GM19193 (cell line): ENCODE results near the gene CCDC71L.

Source experiments
- POLR2A ChIP-seq: IDR thresholded peaks from 4 replicates; pipeline ENCODE4 v1.6.1; 2011; ENCODE audit not compliant: insufficient read depth, insufficient read length; ENCODE audit errors: extremely low read depth

The CCDC71L gene

GRCh38 chr7:106660862-106661720 is at the start of gene CCDC71L:
Gene CCDC71L, minus strand, starts transcription at chr7:106661158. Its CDS starts 262 bp downstream, at chr7:106660896.
- TF ChIP-seq POLR2A, result peak; percentile 68

GRCh38 chr7:106704000-106704840 is 43.3 kb upstream of the CCDC71L start:
- TF ChIP-seq POLR2A, result no peak

- TF ChIP-seq POLR2A, result no peak
These were observed 32.9 kb upstream of the CCDC71L start for GRCh38 chr7:106693677-106694353.

- TF ChIP-seq POLR2A, result no peak
These were observed 31.6 kb upstream of the CCDC71L start for GRCh38 chr7:106692450-106693051.

GRCh38 chr7:106683941-106684340 is 23.0 kb upstream of the CCDC71L start:
- no peak for TF ChIP-seq POLR2A

- TF ChIP-seq POLR2A, result no peak
These were observed 21.0 kb upstream of the CCDC71L start for GRCh38 chr7:106681815-106682495.

- TF ChIP-seq POLR2A, result no peak
These were observed 18.4 kb upstream of the CCDC71L start for GRCh38 chr7:106679153-106679931.

GRCh38 chr7:106678795-106679152 is 17.8 kb upstream of the CCDC71L start:
- TF ChIP-seq POLR2A, result no peak

- no peak for TF ChIP-seq POLR2A
These were observed 10.2 kb upstream of the CCDC71L start for GRCh38 chr7:106671160-106671559.

- TF ChIP-seq POLR2A, result no peak
These were observed 8.0 kb upstream of the CCDC71L start for GRCh38 chr7:106668861-106669524.

- no peak for TF ChIP-seq POLR2A
These were observed 5.4 kb upstream of the CCDC71L start for GRCh38 chr7:106666353-106666752.

GRCh38 chr7:106664343-106664742 is 3.4 kb upstream of the CCDC71L start:
- TF ChIP-seq POLR2A, result no peak
